Measurements from ENCODE around the gene PRKAR1B.

DNA sequence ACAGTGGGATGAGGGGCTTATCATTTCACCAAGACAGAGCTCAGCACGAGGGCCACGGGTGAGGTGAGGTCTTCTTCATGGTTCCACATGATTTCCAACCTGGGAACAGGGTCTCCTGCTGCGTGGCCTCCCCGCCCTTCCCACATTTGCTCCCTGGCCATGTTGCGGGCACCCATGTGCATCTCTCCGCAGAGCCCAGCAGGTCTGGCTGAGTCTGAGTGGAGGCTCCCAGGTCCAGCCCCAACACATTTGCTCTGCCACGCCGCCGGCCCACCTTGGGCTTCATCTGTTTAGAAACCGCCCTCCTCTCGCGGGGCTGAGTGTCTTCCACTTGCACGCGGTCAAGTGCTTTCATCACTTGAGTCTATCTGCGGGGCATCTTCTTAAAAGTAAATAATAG, 14.8 kb upstream of the PRKAR1B start:
- no peak for TF ChIP-seq EP300 (IDR thresholded peaks at IDR 0.05; ENCODE audit: borderline replicate concordance in 1 of 2, low read depth in 1 of 2, low read length in 1 of 2)
- TF ChIP-seq SIN3A (IDR thresholded peaks at IDR 0.05; ENCODE audit: borderline replicate concordance, low read depth, low read length) = no peak
- TF ChIP-seq FOXM1 (IDR thresholded peaks at IDR 0.05; ENCODE audit: low read depth) = no peak
- TF ChIP-seq GATA2 (CRISPR knock-in tag; IDR thresholded peaks at IDR 0.05) = no peak
- TF ChIP-seq, protein P1, sequence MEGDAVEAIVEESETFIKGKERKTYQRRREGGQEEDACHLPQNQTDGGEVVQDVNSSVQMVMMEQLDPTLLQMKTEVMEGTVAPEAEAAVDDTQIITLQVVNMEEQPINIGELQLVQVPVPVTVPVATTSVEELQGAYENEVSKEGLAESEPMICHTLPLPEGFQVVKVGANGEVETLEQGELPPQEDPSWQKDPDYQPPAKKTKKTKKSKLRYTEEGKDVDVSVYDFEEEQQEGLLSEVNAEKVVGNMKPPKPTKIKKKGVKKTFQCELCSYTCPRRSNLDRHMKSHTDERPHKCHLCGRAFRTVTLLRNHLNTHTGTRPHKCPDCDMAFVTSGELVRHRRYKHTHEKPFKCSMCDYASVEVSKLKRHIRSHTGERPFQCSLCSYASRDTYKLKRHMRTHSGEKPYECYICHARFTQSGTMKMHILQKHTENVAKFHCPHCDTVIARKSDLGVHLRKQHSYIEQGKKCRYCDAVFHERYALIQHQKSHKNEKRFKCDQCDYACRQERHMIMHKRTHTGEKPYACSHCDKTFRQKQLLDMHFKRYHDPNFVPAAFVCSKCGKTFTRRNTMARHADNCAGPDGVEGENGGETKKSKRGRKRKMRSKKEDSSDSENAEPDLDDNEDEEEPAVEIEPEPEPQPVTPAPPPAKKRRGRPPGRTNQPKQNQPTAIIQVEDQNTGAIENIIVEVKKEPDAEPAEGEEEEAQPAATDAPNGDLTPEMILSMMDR (IDR thresholded peaks at IDR 0.05) = no peak
- TF ChIP-seq RFX5 (IDR thresholded peaks at IDR 0.05; ENCODE audit: low read length) = no peak
- no peak for TF ChIP-seq EZH2phosphoT487 (IDR thresholded peaks at IDR 0.05; ENCODE audit: borderline replicate concordance, low read depth)
- TF ChIP-seq, protein P2, sequence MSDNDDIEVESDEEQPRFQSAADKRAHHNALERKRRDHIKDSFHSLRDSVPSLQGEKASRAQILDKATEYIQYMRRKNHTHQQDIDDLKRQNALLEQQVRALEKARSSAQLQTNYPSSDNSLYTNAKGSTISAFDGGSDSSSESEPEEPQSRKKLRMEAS (IDR thresholded peaks at IDR 0.05; ENCODE audit: low read depth) = no peak
- no peak for TF ChIP-seq RAD21 (IDR thresholded peaks at IDR 0.05; ENCODE audit: low read length)
- TF ChIP-seq YY1 (IDR thresholded peaks at IDR 0.05; ENCODE audit: low read depth) = no peak
